ENCODE measurements around the gene WWTR1. TPM values are rescaled to one million over a fixed set of nuclear protein-coding genes. Genes with fewer than 3 reads are reported as not detected.

Gene WWTR1
- total and polyA plus RNA-seq, 2 donors from 2014 or later: 23.3 to 117 TPM

DNA sequence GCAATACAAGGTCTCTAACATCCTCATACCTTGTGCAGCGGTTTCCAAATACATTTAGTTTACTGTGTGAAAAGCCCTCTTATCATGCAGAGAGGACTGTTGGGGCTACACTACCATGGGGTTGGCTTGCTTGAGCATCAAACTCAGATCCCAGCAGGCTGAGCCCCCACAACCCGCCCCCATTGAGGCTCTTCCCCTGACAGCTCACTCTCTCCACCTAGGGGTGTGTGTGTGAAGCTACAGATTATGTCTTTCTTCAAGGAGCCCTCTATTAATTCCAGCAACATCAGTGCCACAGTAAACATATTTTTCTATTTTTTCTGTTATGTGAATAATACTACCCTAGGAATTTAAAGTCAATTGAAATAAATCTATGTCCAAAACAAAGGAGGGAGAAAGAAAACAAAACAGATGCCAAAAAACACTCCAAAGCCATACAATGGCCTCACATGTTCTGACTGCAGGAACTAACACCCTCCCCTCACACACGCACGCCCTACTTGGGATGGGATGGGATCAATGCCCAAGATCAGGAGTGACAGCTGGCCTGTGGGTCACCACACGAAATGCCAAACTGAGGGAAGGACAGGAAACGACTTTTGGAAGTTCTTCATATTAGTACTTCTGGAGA is 168.7 kb downstream of the WWTR1 start:
- H3K27me3 ChIP-seq (ENCODE audit: control insufficient read depth, insufficient read depth, low read length): no peaks in the 10 kb centered on the region
- no peak overlapping the region for H3K27ac ChIP-seq (ENCODE audit: low read depth in 2 of 2, low read length in 2 of 2)
- no peak for FAIRE-seq
- H3K9me3 ChIP-seq (ENCODE audit: control insufficient read depth in 2 of 3, insufficient read depth in 1 of 3, low read length in 3 of 3): no peaks in the 10 kb centered on the region
- peaks cover 0 to 5% (median 0%) of the 10 kb centered on the region in 3 donors for H3K4me1 ChIP-seq (ENCODE audit: control insufficient read depth in 2 of 3, insufficient read depth in 2 of 3, low read depth in 1 of 3, low read length in 3 of 3)
- intact Hi-C loops (cut with DNase I): no loop called here
- DNase-seq: peak in 1 of 5 donors; percentile 19
- no peaks in the 10 kb centered on the region for H3K36me3 ChIP-seq (ENCODE audit: control insufficient read depth in 2 of 3, insufficient read depth in 3 of 3, low read length in 3 of 3)
- no peak overlapping the region for H3K4me3 ChIP-seq (ENCODE audit: low read length in 3 of 3)
- H3K9ac ChIP-seq (ENCODE audit: low read length in 3 of 3): no peak overlapping the region
- TF ChIP-seq CTCF (IDR thresholded peaks at IDR 0.05; ENCODE audit: borderline replicate concordance, extremely low read depth, insufficient read depth): peak; percentile 9

GRCh38 chr3:149487598-149488197 is 170.1 kb downstream of the WWTR1 start:
- no peak for DNase-seq
- no peak overlapping the region for H3K9ac ChIP-seq (ENCODE audit: low read length in 3 of 3)
- no peak for FAIRE-seq
- peak; percentile 8 for TF ChIP-seq CTCF (IDR thresholded peaks at IDR 0.05; ENCODE audit: borderline replicate concordance, extremely low read depth, insufficient read depth)
- no peak overlapping the region for H3K27ac ChIP-seq (ENCODE audit: low read depth in 2 of 2, low read length in 2 of 2)
- H3K4me1 ChIP-seq (ENCODE audit: control insufficient read depth in 2 of 3, insufficient read depth in 2 of 3, low read depth in 1 of 3, low read length in 3 of 3): no peaks in the 10 kb centered on the region
- no peaks in the 10 kb centered on the region for H3K27me3 ChIP-seq (ENCODE audit: control insufficient read depth, insufficient read depth, low read length)
- intact Hi-C loops (cut with DNase I): no loop called here
- H3K4me3 ChIP-seq (ENCODE audit: low read length in 3 of 3): no peak overlapping the region
- H3K9me3 ChIP-seq (ENCODE audit: control insufficient read depth in 2 of 3, insufficient read depth in 1 of 3, low read length in 3 of 3): no peaks in the 10 kb centered on the region
- no peaks in the 10 kb centered on the region for H3K36me3 ChIP-seq (ENCODE audit: control insufficient read depth in 2 of 3, insufficient read depth in 3 of 3, low read length in 3 of 3)

DNA sequence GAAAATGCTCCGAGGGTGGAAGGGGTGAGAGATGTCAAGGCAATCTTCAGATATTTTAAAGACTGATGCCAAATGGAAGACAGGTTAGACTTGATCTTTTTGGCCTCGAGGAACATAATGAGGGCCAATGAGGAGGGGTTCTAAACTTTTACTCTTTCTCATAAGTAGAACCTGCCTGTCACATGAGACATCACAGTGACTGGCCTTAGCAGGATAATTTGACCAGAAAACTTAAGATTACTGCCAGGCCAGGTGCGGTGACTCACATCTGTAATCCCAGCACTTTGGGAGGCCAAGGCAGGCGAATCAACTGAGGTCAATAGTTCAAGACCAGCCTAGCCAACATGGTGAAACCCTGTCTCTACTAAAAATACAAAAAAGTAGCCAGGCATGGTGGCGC is 171.1 kb downstream of the WWTR1 start:
- no peaks in the 10 kb centered on the region for H3K36me3 ChIP-seq (ENCODE audit: control insufficient read depth in 2 of 3, insufficient read depth in 3 of 3, low read length in 3 of 3)
- no peaks in the 10 kb centered on the region for H3K4me1 ChIP-seq (ENCODE audit: control insufficient read depth in 2 of 3, insufficient read depth in 2 of 3, low read depth in 1 of 3, low read length in 3 of 3)
- intact Hi-C loops (cut with DNase I): no loop called here
- no peaks in the 10 kb centered on the region for H3K27me3 ChIP-seq (ENCODE audit: control insufficient read depth, insufficient read depth, low read length)
- H3K9ac ChIP-seq (ENCODE audit: low read length in 3 of 3): no peak overlapping the region
- DNase-seq: no peak
- no peak for TF ChIP-seq CTCF (IDR thresholded peaks at IDR 0.05; ENCODE audit: borderline replicate concordance, extremely low read depth, insufficient read depth)
- no peak overlapping the region for H3K4me3 ChIP-seq (ENCODE audit: low read length in 3 of 3)
- no peaks in the 10 kb centered on the region for H3K9me3 ChIP-seq (ENCODE audit: control insufficient read depth in 2 of 3, insufficient read depth in 1 of 3, low read length in 3 of 3)
- H3K27ac ChIP-seq (ENCODE audit: low read depth in 2 of 2, low read length in 2 of 2): no peak overlapping the region
- FAIRE-seq: no peak
